Neural crest cell (in vitro differentiated cells): Measurements from ENCODE around the gene JOSD1. TPM values are rescaled to one million over a fixed set of nuclear protein-coding genes. Genes with fewer than 3 reads are reported as not detected.
A peak's percentile ranks its signal among the peaks of the same experiment; 100 is the strongest.

Experiments used
- DNase-seq: peaks from one replicate; pipeline ENCODE4 v3.0.0; 2021; ENCODE audit warnings: low read depth, mixed read lengths, low spot score
- H3K27ac Mint-ChIP-seq: one replicate; pipeline ENCODE4 v1.8.0; 2021; ENCODE audit warnings: mild to moderate bottlenecking, mixed read lengths; ENCODE audit not compliant: unreplicated experiment
- H3K27me3 Mint-ChIP-seq: 2 replicates; pipeline ENCODE4 v1.8.0; 2021; ENCODE audit warnings: low read depth, mild to moderate bottlenecking, mixed read lengths
- H3K36me3 Mint-ChIP-seq: 2 replicates; pipeline ENCODE4 v1.8.0; 2021; ENCODE audit warnings: low read depth, mild to moderate bottlenecking, mixed read lengths
- H3K4me1 Mint-ChIP-seq: 2 replicates; pipeline ENCODE4 v1.8.0; 2021; ENCODE audit warnings: mixed read lengths
- H3K4me3 Mint-ChIP-seq: one replicate; pipeline ENCODE4 v1.8.0; 2021; ENCODE audit warnings: mild to moderate bottlenecking, mixed read lengths
- H3K9me3 Mint-ChIP-seq: 2 replicates; pipeline ENCODE4 v1.8.0; 2021; ENCODE audit warnings: mixed read lengths
- total RNA-seq: library from RNA; stranded (reverse); gene quantifications from 2 replicates; pipeline ENCODE4 v1.2.1, GENCODE V29; 2021
- TF ChIP-seq, protein P1 (sequence below): fragments of 200-600 bp; sonication (generic); conservative IDR thresholded peaks from 2 replicates; pipeline ENCODE4 v1.5.0; 2021; ENCODE audit warnings: antibody characterized with exemption, mild to moderate bottlenecking

JOSD1 gene
- total RNA-seq, 1 donor from 2014 or later, result 51.8 TPM

DNA sequence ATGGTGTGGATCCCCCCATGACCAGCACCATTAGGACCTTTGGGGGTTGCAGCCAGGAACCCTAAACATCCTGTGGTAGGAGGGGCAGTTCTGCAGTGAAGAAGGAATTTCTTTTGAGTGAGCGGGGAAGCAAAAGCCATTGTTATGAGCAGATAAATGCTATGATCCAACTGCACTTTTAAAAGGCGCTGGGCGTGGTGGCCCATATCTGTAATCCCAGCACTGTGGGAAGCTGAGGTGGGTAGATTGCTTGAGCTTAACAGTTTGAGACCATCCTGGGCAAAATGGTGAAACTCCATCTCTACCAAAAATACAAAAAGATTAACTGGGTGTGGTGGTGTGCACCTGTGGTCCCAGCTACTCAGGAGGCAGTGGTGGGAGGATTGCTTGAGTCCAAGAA, 24.9 kb downstream of the JOSD1 start:
- H3K27me3 Mint-ChIP-seq, result no peaks in the 10 kb centered on the region
- TF ChIP-seq, protein P1, sequence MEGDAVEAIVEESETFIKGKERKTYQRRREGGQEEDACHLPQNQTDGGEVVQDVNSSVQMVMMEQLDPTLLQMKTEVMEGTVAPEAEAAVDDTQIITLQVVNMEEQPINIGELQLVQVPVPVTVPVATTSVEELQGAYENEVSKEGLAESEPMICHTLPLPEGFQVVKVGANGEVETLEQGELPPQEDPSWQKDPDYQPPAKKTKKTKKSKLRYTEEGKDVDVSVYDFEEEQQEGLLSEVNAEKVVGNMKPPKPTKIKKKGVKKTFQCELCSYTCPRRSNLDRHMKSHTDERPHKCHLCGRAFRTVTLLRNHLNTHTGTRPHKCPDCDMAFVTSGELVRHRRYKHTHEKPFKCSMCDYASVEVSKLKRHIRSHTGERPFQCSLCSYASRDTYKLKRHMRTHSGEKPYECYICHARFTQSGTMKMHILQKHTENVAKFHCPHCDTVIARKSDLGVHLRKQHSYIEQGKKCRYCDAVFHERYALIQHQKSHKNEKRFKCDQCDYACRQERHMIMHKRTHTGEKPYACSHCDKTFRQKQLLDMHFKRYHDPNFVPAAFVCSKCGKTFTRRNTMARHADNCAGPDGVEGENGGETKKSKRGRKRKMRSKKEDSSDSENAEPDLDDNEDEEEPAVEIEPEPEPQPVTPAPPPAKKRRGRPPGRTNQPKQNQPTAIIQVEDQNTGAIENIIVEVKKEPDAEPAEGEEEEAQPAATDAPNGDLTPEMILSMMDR, result no peak
- no peaks in the 10 kb centered on the region for H3K9me3 Mint-ChIP-seq
- peaks cover 10% of the 10 kb centered on the region for H3K36me3 Mint-ChIP-seq
- H3K4me3 Mint-ChIP-seq, result no peak overlapping the region
- H3K4me1 Mint-ChIP-seq, result no peaks in the 10 kb centered on the region
- no peak overlapping the region for H3K27ac Mint-ChIP-seq
- no peak for DNase-seq

DNA sequence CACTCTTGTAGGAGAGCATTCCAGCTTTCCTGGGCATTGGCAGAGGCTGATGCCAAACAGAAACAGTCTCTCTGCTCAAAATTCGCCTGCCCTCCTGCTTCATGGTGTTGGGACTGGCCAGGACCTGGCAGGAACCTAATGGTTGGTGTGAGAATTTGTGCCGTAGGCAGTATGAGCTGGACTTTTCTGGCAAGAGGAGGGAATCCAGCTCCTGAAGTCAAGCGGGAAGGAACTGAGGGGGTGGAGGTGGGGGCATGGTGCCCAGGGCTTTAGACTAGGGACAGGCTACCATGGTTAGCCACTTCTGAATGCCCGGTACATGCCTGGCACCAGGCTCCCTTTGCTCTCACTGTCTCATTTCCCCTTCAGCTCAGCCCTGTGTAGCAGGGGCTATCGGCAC, 25.9 kb downstream of the JOSD1 start:
- H3K27me3 Mint-ChIP-seq, result no peaks in the 10 kb centered on the region

DNA sequence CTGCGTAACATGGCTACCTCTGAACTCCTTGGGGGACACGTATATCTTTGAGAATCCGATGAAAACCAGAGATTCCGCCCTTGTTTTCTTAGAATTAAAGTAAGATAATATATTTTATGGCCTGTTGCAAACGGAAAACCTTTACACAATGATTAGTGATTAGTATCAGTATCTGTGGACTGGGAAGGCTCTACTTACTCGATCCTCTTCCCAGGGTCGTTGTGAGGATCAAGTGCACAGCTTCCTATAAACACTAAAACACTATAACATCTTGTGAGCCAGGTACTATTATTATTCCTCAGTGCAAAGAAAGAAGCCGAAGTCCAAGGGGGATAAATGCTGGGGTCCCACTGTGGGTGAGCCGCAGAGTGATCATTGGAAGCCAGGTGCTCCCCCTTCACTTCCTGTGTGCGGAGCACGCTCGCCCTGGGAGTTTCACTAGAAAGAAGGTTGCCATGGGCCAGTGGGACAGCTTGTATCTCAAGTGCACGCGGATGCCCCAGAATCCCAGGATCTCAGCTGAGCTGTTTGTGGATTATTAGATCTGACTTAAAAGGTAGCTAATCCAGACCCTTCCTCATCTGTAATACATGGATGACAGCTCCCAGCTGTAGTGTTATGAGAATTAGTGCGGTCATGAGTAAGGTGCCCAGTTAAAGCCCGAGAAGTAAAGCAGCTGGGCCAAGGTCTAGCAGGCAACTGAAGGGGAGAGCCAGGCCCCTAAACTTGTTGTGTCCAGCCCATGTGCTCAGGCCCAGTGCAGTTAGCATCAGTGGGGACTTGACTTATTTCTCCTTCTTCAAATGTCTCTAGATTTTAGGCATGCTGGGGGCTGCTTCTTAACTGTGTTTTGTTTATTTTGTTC, 43.5 kb downstream of the JOSD1 start:
- Mint-ChIP-seq H3K4me3 (peak overlapping the region; percentile 97), H3K27ac (peak overlapping the region; percentile 100), H3K9me3 (no peaks in the 10 kb centered on the region), H3K4me1 (peaks cover 18% of the 10 kb centered on the region), H3K27me3 (no peaks in the 10 kb centered on the region), H3K36me3 (peaks cover 3% of the 10 kb centered on the region)
- TF ChIP-seq, protein P1, result no peak
- no peak for DNase-seq

More for the DNA sequence above, 25.9 kb downstream of the JOSD1 start:
- no peak overlapping the region for H3K4me3 Mint-ChIP-seq
- DNase-seq, result no peak
- H3K36me3 Mint-ChIP-seq, result peaks cover 12% of the 10 kb centered on the region
- no peaks in the 10 kb centered on the region for H3K9me3 Mint-ChIP-seq
- TF ChIP-seq, protein P1, result no peak
- H3K4me1 Mint-ChIP-seq, result no peaks in the 10 kb centered on the region
- H3K27ac Mint-ChIP-seq, result no peak overlapping the region

DNA sequence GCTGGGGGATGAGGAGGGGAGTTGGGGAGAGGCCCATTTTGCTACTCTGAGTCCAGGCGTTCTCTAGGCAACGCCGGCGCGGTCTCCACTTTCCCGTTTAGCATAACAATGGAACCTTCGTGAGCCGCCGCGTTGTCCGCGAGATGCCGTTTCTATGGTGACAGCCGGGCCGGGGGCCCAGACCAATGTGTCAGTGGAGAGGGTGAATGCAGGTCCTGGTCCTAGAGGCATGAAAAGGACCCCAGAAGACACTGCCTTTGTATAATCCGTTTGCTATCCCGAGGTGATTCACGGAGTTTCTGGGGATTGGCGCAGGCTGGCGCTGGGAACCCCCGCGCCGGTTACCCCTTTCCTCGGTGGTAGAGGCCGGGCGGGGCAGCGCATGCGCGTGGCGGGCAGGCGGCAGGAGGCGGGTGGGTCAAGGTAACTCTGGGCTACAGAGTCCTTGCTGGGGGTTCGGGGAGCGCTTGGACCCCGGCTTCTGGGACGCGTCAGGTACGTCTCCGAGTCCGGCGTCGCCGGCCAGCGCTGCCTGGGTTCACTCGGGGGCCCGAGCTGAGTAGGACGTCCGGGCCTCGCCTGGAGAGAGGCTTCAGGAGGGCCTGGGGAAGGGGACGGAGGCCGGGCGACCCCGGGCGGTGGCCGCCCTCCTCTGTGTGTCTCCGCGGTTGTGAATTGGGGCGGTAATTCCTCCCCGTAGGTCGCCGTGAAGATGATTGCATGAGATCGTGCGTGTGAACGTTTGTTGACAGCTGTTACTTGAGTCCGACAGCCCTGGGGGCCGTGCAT, 44.3 kb downstream of the JOSD1 start, which contains the start of the genes CBY1 and FAM227A:
Gene CBY1, plus strand, starts transcription at position 383 of the 789 bp plus-strand sequence. CDS start 11,417 bp downstream, outside the sequence.
Gene FAM227A, minus strand, starts transcription at position 137 of the 789 bp plus-strand sequence. CDS start 6,224 bp downstream, outside the sequence.
- TF ChIP-seq, protein P1, result no peak
- Mint-ChIP-seq H3K9me3 (no peaks in the 10 kb centered on the region), H3K4me1 (peaks cover 18% of the 10 kb centered on the region), H3K27ac (peak within 1 kb of the TSS; percentile 100), H3K36me3 (peaks cover 3% of the 10 kb centered on the region), H3K4me3 (peak within 1 kb of the TSS; percentile 97), H3K27me3 (no peaks in the 10 kb centered on the region)
- DNase-seq, result peak; percentile 85

DNA sequence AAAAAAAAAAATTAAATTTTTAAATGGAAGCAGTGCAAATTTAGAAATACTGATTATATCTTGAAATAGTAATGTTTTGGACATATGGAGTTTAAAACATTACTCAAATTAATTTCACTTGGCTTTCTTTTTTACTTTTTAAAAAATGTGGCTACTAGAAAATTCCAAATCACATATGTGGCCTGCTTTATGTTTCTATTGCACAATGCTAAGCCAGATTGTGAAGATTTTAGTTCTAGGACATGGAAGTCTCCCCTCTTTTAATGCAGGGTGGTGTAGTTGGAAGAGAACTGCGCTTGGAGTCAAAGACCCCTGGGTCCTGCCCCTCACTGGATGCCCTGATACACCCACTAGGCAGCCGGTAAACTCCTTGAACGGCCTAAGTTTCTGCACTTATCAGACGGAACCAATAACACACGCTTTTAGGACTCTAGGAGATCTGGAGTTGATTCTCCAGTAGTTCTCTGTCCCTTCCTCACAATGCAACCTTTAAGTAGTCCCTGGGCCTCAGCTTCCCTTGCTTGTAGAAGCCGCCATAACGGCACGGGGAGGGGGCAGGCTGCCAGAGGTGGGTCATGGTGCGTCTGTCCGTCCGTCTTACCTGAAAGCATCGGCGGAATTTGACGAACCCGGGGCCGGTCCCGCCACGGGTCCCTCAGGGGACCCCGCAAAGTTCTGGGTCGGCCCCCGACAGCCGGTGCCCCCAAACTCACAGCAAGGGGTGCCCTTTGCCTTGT, 45.1 kb downstream of the JOSD1 start:
- TF ChIP-seq, protein P1, result no peak
- peak overlapping the region; percentile 97 for H3K4me3 Mint-ChIP-seq
- DNase-seq, result no peak
- no peaks in the 10 kb centered on the region for H3K9me3 Mint-ChIP-seq
- peak overlapping the region; percentile 100 for H3K27ac Mint-ChIP-seq
- no peaks in the 10 kb centered on the region for H3K27me3 Mint-ChIP-seq
- H3K36me3 Mint-ChIP-seq, result peaks cover 3% of the 10 kb centered on the region
- peaks cover 18% of the 10 kb centered on the region for H3K4me1 Mint-ChIP-seq
